ENCODE data around the gene FAAP100.

Gene FAAP100

GRCh38 chr17:81566461-81567126 lies 14.4 kb upstream of the FAAP100 start:
- peak; percentile 92 for DNase-seq (ENCODE audit: low read depth)
- no peak for TF ChIP-seq MYC (IDR thresholded peaks at IDR 0.05; ENCODE audit: low read depth, low read length)
- TF ChIP-seq MAX (IDR thresholded peaks at IDR 0.05; ENCODE audit: low read depth, low read length): 0 out of 2 replicates have a peak, but pooled peaks have one; percentile 37
- no peak overlapping the region for H3K4me3 ChIP-seq (ENCODE audit: low read depth, low read length)

- no peak overlapping the region for H3K4me3 ChIP-seq (ENCODE audit: low read depth, low read length)
- DNase-seq (ENCODE audit: low read depth): no peak
- TF ChIP-seq CTCF (IDR thresholded peaks at IDR 0.05; ENCODE audit: low read depth, low read length) (no peak), POLR2A (IDR thresholded peaks at IDR 0.05; ENCODE audit: extremely low read depth, insufficient read length) (no peak), MAX (IDR thresholded peaks at IDR 0.05; ENCODE audit: low read depth, low read length) (no peak), MYC (IDR thresholded peaks at IDR 0.05; ENCODE audit: low read depth, low read length) (no peak)
Observed at GRCh38 chr17:81565231-81565630, 13.1 kb upstream of the FAAP100 start.

GRCh38 chr17:81564778-81565177 lies 12.6 kb upstream of the FAAP100 start:
- no peak overlapping the region for H3K4me3 ChIP-seq (ENCODE audit: low read depth, low read length)
- no peak for TF ChIP-seq MAX (IDR thresholded peaks at IDR 0.05; ENCODE audit: low read depth, low read length)
- TF ChIP-seq CTCF (IDR thresholded peaks at IDR 0.05; ENCODE audit: low read depth, low read length): no peak
- TF ChIP-seq MYC (IDR thresholded peaks at IDR 0.05; ENCODE audit: low read depth, low read length): no peak
- TF ChIP-seq POLR2A (IDR thresholded peaks at IDR 0.05; ENCODE audit: extremely low read depth, insufficient read length): no peak

GRCh38 chr17:81563861-81564586 lies 11.9 kb upstream of the FAAP100 start:
- DNase-seq (ENCODE audit: low read depth): peak; percentile 92
- TF ChIP-seq MYC (IDR thresholded peaks at IDR 0.05; ENCODE audit: low read depth, low read length): no peak
- TF ChIP-seq POLR2A (IDR thresholded peaks at IDR 0.05; ENCODE audit: extremely low read depth, insufficient read length): no peak
- no peak for TF ChIP-seq MAX (IDR thresholded peaks at IDR 0.05; ENCODE audit: low read depth, low read length)
- TF ChIP-seq CTCF (IDR thresholded peaks at IDR 0.05; ENCODE audit: low read depth, low read length): no peak
- no peak overlapping the region for H3K4me3 ChIP-seq (ENCODE audit: low read depth, low read length)

More at GRCh38 chr17:81564778-81565177, 12.6 kb upstream of the FAAP100 start:
- DNase-seq (ENCODE audit: low read depth): peak; percentile 23

- DNase-seq (ENCODE audit: low read depth): peak; percentile 41
- H3K4me3 ChIP-seq (ENCODE audit: low read depth, low read length): no peak overlapping the region
- TF ChIP-seq MYC (IDR thresholded peaks at IDR 0.05; ENCODE audit: low read depth, low read length): no peak
- no peak for TF ChIP-seq CTCF (IDR thresholded peaks at IDR 0.05; ENCODE audit: low read depth, low read length)
- TF ChIP-seq POLR2A (IDR thresholded peaks at IDR 0.05; ENCODE audit: extremely low read depth, insufficient read length): no peak
- no peak for TF ChIP-seq MAX (IDR thresholded peaks at IDR 0.05; ENCODE audit: low read depth, low read length)
Observed at GRCh38 chr17:81561494-81561885, 9.3 kb upstream of the FAAP100 start.

All from NB4 (cell line).